ENCODE results near the gene SORD. TPM values are rescaled to one million over a fixed set of nuclear protein-coding genes. Genes with fewer than 3 reads are reported as not detected.

SORD gene
- total and polyA plus RNA-seq, 2 donors (not counting 3 experiments of a cell fraction or from before 2014, with no cell fraction given), result 16.6 to 31.8 TPM

GRCh38 chr15:45087513-45087912 lies 64.5 kb downstream of the SORD start:
- Histone ChIP-seq H3K9ac (replicated peaks; ENCODE audit: extremely low read depth, insufficient read depth, low read length) (no peak overlapping the region), H3K9me3 (replicated peaks; ENCODE audit: control insufficient read depth, insufficient read depth, low read length) (no peaks in the 10 kb centered on the region), H3K79me2 (ENCODE audit: control insufficient read depth, insufficient read depth, low read length) (no peaks in the 10 kb centered on the region), H3K27me3 (ENCODE audit: control insufficient read depth in 2 of 2, insufficient read depth in 2 of 2, low read length in 2 of 2) (peaks cover 40 to 41% of the 10 kb centered on the region in 2 experiments), H3K4me2 (ENCODE audit: insufficient read depth, low read length) (no peak overlapping the region), H3K27ac (ENCODE audit: insufficient read depth, low read depth, low read length) (no peak overlapping the region), H3K9me1 (replicated peaks; ENCODE audit: control insufficient read depth, extremely low read depth, insufficient read depth, low read length) (no peaks in the 10 kb centered on the region), H3K4me3 (replicated peaks in 1 of 3; ENCODE audit: insufficient read depth in 1 of 3, low read depth in 1 of 3, low read length in 3 of 3) (no peak overlapping the region), H2AFZ (ENCODE audit: low read depth, low read length) (no peak overlapping the region), H3K36me3 (ENCODE audit: control insufficient read depth in 2 of 2, extremely low read depth in 1 of 2, insufficient read depth in 2 of 2, low read length in 2 of 2) (no peaks in the 10 kb centered on the region), H3K4me1 (ENCODE audit: control insufficient read depth, extremely low read depth, insufficient read depth, low read length) (no peaks in the 10 kb centered on the region), H4K20me1 (replicated peaks; ENCODE audit: control insufficient read depth, extremely low read depth, insufficient read depth, low read length) (no peaks in the 10 kb centered on the region)
- intact Hi-C loops (cut with micrococcal nuclease) (no loop called here), dilution Hi-C loops (cut with MboI; ENCODE audit: extremely low pct_ligation_motif_present, low sequenced_read_pairs) (no loop called here)
- ChIA-PET POLR2A (no interaction called here), CTCF (no interaction called here)
- BruUV-seq (replicated peaks), result no TSS peak
- FAIRE-seq (no peak), DNase-seq (ENCODE audit: low read depth, low spot score) (no peak)
- TF ChIP-seq GATA2 (IDR thresholded peaks at IDR 0.05; ENCODE audit: insufficient read depth, insufficient read length, low read depth, low read length) (no peak), POLR2AphosphoS5 (IDR thresholded peaks at IDR 0.05; ENCODE audit: insufficient read depth, low read depth, low read length) (no peak), CTCF (IDR thresholded peaks at IDR 0.05; ENCODE audit: extremely low read depth in 1 of 2, insufficient read depth in 1 of 2, low read depth in 1 of 2, low read length in 2 of 2) (no peak), EZH2 (IDR thresholded peaks at IDR 0.05; ENCODE audit: borderline replicate concordance, low read depth, low read length, severe bottlenecking) (no peak), MYC (IDR thresholded peaks at IDR 0.05; ENCODE audit: low read depth, low read length) (no peak), JUN (IDR thresholded peaks at IDR 0.05; ENCODE audit: borderline replicate concordance, insufficient read depth, insufficient read length, low read depth) (no peak), FOS (IDR thresholded peaks at IDR 0.05; ENCODE audit: borderline replicate concordance, insufficient read depth, low read length) (no peak), POLR2A (IDR thresholded peaks at IDR 0.05; ENCODE audit: low read depth, low read length) (no peak)
- TF ChIP-seq, protein P1, sequence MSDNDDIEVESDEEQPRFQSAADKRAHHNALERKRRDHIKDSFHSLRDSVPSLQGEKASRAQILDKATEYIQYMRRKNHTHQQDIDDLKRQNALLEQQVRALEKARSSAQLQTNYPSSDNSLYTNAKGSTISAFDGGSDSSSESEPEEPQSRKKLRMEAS (IDR thresholded peaks at IDR 0.05; ENCODE audit: insufficient read depth, insufficient read length), result no peak

Measured in endothelial cell of umbilical vein (primary cell).